Activated naive CD8-positive, alpha-beta T cell treated with anti-CD3 and anti-CD28 coated beads, Interleukin-2, amount 50 U/mL, for 16 hours (primary cell): ENCODE results near the gene ZNF276.
"Not testable (repeated sequence)": the region's sequence is repeated elsewhere in the genome, so short reads cannot be mapped to it uniquely, and the experiment has no call there.

Experiments
- DNase-seq: peaks from one replicate; pipeline ENCODE4 v3.0.0-alpha.2; 2020; ENCODE audit warnings: low read depth, low spot score

Gene ZNF276

DNA sequence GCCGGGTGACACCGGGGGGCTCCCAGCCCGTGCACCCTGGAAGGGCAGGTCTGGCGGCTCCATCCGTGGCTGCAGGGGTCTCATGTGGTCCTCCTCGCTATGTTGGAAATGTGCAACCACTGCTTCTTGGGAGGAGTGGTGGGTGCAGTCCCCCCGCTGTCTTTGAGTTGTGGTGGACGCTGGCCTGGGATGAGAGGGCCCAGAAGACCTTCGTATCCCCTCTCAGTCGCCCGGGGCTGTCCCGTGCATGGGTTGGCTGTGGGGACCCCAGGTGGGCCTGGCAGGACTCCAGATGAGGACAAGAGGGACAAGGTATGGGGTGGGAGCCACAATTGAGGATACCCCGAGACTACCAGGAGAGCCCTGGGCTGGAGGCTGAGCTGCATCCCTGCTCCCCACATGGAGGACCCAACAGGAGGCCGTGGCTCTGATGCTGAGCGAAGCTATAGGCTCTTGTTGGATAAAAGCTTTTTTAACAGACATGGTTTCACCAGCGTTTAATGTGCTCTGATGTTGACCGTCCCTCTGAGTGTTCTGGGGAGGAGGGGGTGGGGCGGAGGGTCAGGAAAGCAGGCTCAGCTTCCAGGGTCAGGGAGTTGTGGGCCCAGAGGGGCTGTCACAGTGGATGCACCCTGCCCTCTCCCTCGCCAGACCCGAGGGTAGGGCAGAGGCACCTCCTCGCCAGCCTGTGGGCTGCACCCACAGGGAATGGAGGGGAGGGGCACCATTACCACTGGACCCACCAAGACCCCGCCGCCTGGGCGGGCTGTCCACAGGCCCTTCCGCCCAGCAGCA is 25.3 kb upstream of the ZNF276 start:
- DNase-seq: no peak

DNA sequence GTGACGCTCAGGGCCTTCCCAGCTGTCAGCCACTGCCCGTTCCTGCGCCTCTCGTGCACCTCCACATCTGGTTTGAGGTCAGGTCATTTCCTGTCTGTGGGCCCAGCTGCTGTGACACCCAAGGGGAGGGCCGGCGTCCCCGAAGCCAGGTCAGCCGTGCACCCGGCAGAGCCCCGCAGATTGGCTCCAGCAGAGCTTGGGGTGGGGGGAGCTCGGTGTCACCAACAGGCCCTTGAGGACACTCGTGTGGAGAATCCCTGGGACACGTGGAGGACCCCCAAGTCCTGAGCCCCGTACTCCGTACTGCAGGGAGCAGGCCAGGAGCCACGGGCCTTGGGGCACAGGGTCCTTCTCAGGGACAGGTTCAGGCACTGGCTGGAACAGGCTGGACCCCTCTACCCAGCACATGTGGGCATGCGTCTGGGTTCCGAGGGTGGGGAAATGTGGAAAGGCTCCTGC is 24.6 kb upstream of the ZNF276 start:
- no peak for DNase-seq

DNA sequence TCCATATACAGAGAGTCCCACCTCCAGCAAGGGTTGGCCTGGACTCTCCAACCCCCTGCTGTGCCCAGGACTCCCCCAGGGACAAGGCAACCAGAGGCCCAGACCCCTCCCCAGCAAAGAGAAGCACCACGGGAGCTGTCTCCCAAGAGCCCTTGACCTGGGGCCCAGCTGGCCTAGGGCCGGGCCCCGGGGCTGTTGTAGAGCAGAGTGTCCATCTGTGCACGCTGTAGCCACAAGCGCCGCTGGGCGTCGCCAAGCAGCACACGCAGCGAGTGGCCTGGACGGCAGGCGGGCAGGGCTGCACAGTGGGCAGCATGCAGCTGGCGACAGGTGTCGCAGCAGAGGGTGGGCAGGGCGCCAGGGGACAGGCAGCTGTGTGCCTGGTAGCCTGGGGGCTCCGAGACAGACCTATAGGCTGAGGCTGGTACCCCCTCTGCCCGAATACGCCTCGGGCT is 24.1 kb upstream of the ZNF276 start:
- no peak for DNase-seq

DNA sequence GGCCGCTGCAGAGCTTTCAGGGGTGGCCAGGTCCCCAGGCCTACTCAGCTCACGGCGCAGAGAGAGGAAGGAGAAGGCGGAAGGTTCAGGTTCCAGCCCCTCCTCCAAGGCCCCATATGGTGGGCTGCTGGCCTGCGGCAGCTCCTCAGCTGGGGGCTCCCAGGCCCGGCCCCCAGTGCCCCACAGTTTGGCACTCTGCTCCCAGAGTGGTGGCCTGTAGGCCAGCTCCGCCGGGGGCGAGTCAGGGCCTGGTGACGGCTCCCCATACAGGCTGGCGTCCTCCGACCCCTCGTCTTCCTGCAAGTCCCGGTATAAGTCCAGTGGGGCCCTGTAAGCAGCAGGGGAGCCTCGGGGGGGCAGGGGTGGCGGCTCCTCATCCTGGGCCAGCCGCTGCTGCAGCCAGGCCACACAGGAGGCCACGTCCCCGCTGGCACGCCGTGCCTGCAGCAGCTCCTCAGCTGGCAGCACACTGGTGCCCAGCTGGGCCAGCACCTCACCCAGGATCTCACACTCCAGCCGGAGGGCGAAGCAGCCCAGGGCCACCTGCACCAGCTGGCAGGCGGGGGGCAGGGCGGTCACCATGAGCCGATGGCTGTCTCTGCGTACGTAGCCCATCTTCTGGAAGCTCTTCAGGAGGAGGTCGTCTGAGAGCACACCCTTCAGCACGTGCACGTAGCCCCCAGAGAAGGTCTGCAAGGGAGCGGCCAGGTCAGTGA is 23.6 kb upstream of the ZNF276 start:
- DNase-seq: no peak

DNA sequence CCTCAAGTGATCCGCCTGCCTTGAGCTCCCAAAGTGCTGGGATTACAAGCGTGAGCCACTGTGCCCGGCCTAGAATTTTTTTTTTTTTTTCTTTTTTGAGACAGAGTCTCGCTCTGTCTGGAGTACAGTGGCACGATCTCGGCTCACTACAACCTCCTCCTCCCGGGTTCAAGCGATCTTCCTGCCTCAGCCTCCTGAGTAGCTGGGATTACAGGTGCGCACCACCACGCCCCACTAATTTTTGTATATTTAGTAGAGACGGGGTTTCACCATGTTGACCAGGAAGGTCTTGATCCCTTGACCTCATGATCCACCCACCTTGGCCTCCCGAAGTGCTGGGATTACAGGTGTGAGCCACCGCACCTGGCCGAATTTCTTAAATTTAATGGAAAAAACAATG is 22.6 kb upstream of the ZNF276 start:
- DNase-seq: not testable (repeated sequence)

DNA sequence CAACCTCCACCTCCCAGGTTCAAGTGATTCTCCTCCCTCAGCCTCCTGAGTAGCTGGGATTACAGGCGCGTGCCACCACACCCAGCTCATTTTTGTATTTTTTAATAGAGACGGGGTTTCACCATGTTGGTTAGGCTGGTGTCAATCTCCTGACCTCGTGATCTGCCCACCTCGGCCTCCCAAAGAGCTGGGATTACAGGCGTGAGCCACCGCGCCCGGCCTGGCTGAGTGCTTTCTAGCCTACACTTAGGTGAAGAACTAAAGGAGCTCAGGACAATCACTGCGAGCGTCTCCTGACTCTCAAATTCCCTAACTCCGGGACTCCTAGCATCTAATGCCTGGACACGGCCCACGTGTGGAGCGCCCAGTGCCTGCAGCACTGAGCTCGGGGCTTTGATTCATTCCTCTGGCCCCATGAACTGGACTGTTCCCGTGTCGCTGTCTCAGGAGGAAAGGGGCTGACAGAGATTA is 21.7 kb upstream of the ZNF276 start:
- not testable (repeated sequence) for DNase-seq

DNA sequence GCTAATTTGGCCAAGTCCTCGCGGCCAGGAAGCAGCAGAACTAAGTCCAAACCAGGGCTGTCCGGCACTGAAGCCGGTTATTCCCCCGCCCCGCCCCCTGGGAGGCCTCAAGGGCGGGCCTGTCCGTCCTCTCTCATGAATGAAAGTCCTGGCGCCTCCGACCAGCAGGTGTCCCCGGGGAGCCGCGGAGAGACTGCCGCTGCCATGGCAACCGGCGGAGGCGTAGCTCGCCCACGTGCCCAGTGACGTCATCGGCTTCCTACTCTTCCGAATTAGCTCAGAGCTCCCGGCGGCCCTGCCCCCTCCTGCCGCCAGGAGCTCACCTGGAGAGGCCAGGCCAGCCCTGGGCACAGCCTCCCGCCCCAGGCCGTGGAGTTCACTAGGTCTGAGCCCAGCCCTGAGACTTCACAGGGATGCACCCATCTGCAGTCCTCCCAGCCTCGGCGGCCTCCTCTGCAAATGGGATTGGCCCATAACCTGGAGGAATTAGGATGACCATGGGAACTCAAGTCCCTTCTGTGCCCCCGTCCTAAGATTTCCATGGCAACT is 21.2 kb upstream of the ZNF276 start:
- DNase-seq: peak; percentile 87

DNA sequence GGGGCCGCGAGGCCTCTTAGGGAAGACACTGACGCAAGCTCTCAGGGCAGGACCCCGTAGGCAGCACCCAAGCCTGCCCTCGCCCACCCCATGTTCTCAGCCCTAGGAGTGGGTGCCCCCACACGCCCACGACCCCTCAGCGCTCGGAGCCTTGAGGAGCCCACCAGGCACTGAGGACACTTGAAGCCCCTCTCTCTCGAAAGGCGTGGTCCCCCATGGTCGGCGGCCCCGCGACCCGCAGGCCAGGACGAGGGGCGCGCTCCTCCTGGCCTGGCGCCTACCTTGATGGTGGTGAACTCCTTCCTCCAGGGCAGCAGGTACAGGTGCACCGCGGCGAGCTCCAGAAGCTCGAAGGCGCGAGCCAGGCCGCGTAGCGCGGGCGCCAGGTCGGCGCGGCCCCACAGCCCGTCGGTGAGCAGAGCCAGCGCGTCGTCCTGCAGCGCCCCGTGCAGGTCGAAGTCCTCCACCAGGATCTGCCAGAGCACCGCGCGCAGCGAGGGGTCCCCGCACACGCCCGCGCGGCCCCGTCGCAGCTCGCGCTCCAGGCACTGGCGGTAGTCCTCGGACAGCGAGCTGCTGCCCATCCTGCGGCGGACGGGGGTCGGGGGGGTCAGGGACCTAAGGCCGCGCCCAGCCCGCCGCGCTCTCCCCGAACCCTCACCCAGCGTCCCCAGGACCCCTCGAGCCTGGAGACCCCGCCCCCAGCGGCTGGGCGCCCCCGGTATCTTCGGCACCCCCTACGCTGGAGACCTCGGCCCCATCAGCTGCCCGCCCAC is 20.5 kb upstream of the ZNF276 start:
- no peak for DNase-seq

DNA sequence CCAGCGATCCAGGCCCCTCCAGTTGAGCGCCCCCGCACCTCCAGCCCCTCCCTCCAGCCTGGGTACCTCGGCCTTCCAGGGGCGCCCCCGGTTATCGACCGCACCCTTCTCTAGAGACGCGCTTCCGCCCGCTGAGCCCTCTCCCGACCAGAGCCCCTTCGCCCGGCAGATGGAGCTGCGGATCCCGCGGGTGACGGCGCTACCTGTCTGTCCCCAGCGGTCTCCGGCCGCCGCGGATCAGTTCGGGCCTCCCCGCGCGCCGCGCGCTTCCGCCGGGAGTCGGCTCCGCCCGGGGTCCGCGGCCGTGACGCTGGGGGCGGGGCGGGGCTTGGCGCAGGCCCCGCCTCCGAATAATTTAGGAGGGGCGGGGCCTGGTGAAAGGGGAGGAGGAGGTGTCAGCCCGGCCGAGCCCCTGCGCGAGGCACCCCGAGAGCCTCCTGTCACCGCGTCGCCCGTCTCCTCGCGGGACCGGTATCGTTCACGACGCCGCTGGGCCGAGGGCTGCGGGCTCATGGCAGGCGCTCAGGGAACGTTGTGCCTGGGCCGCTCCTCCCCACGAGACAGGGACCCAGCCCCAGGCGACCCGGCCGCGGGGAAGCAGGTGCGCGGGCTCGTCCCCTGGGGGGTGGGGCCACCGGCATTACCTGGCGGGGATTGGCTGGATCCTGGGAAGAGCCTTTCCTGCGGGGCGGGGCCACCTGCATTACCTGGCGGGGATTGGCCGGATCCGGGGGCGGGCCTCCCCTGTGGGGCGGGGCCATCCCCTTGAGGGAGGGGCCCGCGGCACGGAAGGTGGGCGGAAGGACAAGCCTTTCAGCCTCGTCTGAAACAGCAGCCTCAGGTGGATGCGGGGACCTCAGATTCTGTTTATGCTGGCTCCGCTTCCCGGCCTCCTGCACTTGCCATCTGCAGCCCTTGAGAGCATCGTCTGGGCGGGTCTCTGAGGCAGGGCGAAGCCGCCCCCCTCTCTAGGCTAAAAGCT is 19.6 kb upstream of the ZNF276 start, which contains the start of gene SPATA2L:
Gene SPATA2L, minus strand, starts transcription at position 281 of the 982 bp plus-strand sequence. CDS start 473 bp downstream, outside the sequence.
- peak; percentile 95 for DNase-seq

DNA sequence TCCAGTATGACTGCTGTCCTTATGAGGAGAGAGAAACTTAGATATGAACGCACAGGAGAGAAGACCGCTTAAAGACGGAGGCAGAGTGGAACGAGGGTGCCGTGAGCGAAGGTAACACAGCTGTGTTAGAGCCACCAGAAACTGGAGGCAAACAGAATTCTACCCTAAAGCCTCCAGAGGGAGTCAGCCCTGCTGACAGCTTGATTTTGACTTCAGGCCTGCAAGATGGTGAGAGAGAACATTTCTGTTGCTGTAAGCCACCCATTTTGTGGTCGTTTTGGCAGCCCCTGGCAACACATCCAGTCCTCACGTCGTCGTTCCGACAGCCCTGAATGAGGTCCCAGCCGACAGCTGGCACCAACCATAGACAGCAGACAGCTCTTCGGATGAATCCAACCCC is 17.1 kb upstream of the ZNF276 start:
- no peak for DNase-seq

DNA sequence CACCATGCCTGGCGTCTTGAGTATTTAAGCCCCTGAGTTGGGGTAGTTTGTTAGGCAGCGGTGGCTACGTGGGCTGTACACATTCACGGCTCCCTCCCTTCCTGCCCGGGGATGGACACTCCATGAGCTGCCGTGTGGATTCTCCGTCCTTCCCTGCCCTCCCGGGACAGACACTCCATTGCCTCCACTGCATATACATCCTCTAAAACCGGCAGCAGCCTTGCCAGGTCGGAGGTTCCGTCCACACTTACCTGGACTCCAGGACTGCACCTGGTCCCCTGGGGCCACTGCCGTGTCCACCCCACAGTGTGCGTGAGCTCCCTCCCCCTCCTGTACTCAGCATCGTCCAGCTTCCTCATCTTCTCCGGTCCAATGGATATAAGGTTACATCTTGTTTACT is 16.3 kb upstream of the ZNF276 start:
- DNase-seq: no peak

DNA sequence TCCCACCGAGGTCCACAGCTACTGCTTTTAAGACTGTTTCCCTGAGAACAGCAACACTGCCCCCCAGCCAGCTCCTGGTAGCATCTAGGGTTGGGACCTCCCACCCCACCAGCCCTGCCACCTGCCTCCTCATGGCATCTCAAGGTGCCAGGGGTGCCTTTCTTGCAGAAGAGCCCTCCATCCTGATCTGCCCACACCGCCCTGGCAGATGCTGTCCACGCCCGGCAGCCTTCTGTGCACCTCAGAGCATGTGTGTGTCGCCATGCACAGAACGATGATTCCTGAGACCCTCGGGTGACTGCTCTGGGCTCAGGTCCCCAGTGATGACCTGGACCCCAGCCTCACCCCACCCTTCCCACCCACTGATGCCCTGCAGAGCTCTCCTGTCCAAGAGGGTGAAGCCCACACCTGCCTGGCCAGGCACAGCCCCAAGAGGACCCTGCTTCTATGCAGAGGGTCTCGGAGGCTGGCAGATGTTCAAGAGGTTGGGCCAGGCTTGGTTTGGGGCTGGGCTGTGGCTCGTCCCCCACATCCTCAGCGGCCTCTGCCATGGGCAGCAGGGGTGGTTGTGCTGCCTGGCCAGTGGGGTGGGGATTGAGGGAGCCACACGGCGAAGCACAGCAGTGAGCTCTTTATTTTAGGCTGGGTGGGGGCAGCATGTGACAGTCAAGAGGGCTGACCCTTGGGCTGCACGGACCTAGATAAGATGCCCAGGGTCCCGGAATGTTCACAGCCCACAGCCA is 14.6 kb upstream of the ZNF276 start:
- no peak for DNase-seq

DNA sequence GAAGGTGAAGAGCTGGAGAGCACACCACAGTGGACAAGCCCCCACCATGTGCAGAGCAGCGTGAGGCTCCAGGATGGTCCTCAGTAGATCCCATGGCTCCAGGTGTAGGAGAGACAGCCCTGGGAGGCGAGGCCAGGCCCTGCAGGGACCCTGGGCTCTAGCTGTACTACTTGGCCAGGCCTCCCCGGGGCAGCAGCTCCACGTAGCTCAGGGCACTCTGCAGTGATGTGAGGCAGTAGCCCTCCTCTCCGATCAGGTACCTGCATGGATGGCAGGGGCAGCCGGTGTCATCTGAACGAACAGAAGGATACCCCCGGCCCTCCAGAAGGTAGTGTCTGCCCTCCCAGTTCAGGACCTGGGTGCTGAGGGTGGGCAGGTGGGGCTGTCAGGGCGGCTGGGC is 13.6 kb upstream of the ZNF276 start:
- DNase-seq: no peak

DNA sequence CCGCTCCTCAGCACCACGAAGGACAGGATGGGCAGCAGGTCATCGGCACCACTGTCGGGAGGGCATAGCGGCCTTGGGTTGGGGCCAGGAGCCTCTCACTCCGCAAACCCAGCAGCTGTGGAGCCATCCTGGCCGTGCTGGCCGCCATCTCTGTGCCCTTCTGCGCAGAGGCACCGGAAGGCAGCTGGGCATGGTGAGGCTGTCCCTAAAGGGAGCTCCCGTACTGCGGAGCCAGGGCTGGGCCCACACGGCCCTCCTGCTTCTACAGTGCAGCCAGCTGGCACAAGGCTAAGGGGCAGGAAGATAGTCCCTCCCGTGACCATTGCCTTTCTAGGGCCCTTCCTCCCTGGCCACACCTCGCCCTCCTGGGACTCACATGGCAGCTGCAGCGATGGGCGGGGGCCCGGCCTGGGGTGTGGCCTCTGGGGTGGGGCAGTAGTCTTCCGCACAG is 12.8 kb upstream of the ZNF276 start:
- no peak for DNase-seq

DNA sequence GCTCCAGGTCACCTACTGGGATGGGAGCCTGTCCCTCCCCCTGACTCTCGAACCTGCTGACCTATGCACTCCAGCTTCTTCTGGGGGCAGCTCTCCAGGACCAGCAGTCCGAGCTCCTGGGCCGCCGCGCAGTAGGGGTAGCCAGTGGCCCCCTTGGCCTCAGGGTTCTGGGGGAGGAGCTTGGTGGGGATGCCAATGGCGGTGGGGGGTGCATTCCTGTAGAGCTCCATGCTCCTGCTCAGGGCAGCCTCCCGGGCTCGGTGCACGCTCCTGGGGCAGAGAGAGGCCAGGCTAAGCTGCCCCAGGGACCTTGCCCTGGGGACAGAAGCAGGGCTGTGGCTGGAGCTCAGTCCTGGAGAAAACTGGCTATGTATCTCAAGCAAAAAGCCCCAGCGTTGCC is 12.2 kb upstream of the ZNF276 start:
- DNase-seq: no peak

DNA sequence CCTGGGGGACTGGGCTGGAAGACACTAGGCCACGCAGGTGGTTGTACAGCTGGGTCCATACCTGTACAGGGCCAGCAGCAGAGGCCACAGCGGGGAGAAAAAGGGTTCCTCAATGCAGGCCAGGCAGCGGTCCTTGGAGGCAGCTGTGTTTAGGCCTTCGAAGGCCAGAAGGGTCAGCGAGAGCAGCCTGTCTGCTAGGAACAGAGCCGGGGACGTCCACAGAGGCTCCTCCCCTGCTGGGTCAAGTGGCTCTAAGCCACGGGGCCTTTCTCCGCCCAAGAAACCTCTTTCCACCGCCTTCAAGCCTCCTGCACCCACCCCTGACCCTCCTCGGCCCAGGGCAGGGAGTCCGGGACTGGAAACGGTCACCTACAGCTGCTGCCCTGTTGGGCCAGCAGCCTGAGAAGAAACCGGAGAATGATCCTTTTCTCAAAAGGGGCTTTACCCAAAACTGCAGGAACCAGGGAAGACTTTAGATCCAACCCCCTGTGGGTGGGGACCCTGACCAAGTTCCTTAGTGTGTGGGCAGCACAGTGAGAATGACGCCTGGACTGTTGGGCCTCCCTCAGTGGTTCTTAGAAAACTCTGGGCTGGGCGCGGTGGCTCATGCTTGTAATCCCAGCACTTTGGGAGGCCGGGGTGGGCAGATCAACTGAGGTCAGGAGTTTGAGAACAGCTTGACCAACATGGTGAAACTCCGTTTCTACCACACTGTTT is 11.5 kb upstream of the ZNF276 start:
- DNase-seq: no peak

DNA sequence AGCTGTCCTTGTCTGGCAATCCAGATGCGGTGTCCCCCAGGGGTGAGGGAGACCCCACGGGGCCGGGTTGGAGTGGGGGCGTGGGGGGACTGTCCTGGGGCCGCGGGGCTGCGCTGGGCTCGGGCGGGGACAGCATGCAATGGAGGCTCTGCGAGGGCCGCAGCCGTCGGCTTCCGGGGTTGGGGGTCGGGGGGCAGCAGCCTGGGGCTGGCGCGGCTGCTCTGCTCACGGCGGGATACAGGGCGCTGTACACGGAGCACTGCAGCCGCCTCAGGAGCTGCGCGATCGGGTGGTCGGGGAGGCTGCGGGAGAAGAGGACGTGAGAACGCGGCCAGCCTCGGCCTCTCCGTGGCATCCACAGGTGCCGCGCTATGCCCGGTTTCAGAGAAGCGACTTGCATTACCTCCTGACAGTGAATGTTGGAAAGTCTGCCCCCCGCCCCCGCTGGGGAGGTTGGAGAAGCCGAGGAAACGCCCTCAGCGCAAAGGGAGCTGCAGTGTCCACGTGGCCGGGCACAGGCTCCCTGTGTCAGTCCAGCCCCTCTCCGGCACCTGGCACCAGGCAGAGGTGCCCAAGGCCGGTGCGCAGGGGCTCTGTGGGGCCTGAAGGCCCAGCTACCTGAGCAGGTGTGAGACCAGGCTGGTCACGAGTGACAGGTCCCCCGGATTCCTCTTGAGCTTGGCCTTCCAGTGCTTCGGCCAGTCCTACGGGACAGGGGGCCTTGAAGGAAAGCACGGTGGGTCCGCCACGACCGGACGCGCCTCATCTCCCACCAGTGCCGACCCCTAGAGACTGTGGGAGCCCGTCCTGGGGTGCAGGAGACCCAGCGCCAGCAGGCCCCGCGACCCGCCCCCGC is 10.4 kb upstream of the ZNF276 start:
- no peak for DNase-seq
